Measurements from ENCODE around the gene CMIP.

CMIP gene

GRCh38 chr16:81464279-81464678 is 19.7 kb downstream of the CMIP start:
- no peak for DNase-seq

- DNase-seq = no peak
Measured at GRCh38 chr16:81465375-81465943, 20.9 kb downstream of the CMIP start.

GRCh38 chr16:81466356-81466980 is 21.9 kb downstream of the CMIP start:
- DNase-seq = no peak

GRCh38 chr16:81467072-81467471 is 22.5 kb downstream of the CMIP start:
- no peak for DNase-seq

GRCh38 chr16:81467815-81468214 is 23.2 kb downstream of the CMIP start:
- DNase-seq = no peak

- DNase-seq = no peak
Measured at GRCh38 chr16:81468269-81468902, 23.8 kb downstream of the CMIP start.

- DNase-seq = no peak
Measured at GRCh38 chr16:81469183-81469677, 24.6 kb downstream of the CMIP start.

- no peak for DNase-seq
Measured at GRCh38 chr16:81469710-81470535, 25.3 kb downstream of the CMIP start.

- DNase-seq = no peak
Measured at GRCh38 chr16:81470796-81471636, 26.4 kb downstream of the CMIP start.

GRCh38 chr16:81471882-81472281 is 27.3 kb downstream of the CMIP start:
- no peak for DNase-seq

GRCh38 chr16:81472391-81472790 is 27.8 kb downstream of the CMIP start:
- DNase-seq = no peak

GRCh38 chr16:81473066-81473488 is 28.5 kb downstream of the CMIP start:
- no peak for DNase-seq

GRCh38 chr16:81473558-81473957 is 28.9 kb downstream of the CMIP start:
- DNase-seq = no peak

- DNase-seq = no peak
Measured at GRCh38 chr16:81473969-81474959, 29.7 kb downstream of the CMIP start.

- no peak for DNase-seq
Measured at GRCh38 chr16:81477697-81478693, 33.4 kb downstream of the CMIP start.

- no peak for DNase-seq
Measured at GRCh38 chr16:81478876-81479511, 34.4 kb downstream of the CMIP start.

- DNase-seq = no peak
Measured at GRCh38 chr16:81480606-81481206, 36.1 kb downstream of the CMIP start.

- no peak for DNase-seq
Measured at GRCh38 chr16:81481207-81481821, 36.7 kb downstream of the CMIP start.

Measured in stimulated activated CD4-positive, alpha-beta T cell treated with anti-CD3 and anti-CD28 coated beads, Interleukin-1b, Interleukin-23, amount 100 ng/mL, for 48 hours (primary cell).